ENCODE measurements around the gene ZNF423.

DNA sequence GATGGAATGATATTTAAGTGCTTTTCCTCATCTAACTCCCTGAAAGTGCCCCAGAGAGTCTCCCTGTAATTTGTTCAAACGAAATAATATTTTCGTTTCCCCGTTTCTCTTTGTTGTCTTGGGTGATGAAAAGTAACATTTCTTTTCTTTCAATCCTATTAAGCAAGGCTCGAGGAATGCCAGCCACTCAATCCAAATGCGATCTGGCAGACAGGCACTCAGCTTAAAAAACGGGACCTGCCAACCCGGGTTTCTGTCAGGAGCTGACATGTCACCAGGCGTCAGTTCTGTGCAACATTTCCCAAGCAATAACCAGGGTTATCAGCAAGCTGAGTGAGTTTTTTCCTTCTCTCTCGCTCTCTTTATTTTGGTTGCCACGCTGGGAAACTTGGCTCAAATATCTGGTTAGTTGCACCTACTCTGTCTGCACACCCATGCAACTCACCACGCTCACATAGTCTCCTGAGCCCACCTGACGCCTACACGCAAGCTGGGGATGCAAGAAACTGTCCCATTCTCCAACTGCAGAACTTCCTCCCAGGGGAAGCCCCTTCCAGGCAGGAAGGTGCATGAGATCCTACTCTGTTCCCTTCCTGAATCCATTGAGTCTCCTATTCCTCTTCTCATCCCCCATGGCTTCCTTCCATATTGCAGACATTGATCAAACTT, 274.1 kb downstream of the ZNF423 start:
- TF ChIP-seq TAF1 (IDR thresholded peaks at IDR 0.05; ENCODE audit: borderline replicate concordance, insufficient read depth, low read length) (no peak), SIN3A (IDR thresholded peaks at IDR 0.05; ENCODE audit: borderline replicate concordance, insufficient read depth, low read length) (no peak), POLR2AphosphoS5 (IDR thresholded peaks at IDR 0.05; ENCODE audit: low read depth, low read length) (no peak), REST (IDR thresholded peaks at IDR 0.05; ENCODE audit: insufficient read depth in 1 of 2, low read depth in 2 of 2, low read length in 2 of 2) (no peak), FOXP2 (optimal IDR thresholded peaks at IDR 0.05; ENCODE audit: borderline replicate concordance, extremely low read depth, extremely low read length, insufficient read depth) (no peak)

Measured in PFSK-1 (cell line).